ENCODE measurements around the gene DDX20.

DNA sequence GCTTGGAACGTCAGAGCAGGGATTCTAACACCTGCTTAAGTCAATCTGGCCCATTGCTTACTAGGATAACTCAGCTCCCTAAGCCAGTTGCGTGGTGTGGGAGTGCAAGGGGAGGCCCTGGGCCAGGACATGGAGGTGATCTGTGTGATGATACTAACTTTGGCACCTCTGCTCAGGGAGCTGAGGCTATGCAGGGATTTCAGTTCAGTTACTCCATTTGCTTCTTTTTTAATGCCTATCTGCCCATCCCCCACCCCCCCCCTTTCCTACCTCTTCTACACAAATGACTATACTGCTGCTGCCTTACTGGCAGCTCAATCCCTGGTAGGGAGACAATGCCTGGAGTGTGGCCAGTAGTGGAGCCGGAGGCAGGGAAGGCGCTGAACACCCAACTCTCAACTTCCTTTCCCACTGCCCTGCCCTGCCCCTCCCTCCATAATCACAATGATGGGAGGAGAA lies 36.0 kb upstream of the DDX20 start:
- TF ChIP-seq, protein P1, sequence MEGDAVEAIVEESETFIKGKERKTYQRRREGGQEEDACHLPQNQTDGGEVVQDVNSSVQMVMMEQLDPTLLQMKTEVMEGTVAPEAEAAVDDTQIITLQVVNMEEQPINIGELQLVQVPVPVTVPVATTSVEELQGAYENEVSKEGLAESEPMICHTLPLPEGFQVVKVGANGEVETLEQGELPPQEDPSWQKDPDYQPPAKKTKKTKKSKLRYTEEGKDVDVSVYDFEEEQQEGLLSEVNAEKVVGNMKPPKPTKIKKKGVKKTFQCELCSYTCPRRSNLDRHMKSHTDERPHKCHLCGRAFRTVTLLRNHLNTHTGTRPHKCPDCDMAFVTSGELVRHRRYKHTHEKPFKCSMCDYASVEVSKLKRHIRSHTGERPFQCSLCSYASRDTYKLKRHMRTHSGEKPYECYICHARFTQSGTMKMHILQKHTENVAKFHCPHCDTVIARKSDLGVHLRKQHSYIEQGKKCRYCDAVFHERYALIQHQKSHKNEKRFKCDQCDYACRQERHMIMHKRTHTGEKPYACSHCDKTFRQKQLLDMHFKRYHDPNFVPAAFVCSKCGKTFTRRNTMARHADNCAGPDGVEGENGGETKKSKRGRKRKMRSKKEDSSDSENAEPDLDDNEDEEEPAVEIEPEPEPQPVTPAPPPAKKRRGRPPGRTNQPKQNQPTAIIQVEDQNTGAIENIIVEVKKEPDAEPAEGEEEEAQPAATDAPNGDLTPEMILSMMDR (IDR thresholded peaks at IDR 0.05; ENCODE audit: low read length) = no peak
- no peak for TF ChIP-seq EZH2 (IDR thresholded peaks at IDR 0.05; ENCODE audit: borderline replicate concordance, low read length)
